Measurements from ENCODE around the gene CLCA2. TPM values are rescaled to one million over a fixed set of nuclear protein-coding genes. Genes with fewer than 3 reads are reported as not detected.

The CLCA2 gene
- total and polyA plus RNA-seq, 2 donors (not counting 1 experiment from before 2014, with no cell fraction given) = 1.2 to 3.5 TPM

- TF ChIP-seq EZH2 (IDR thresholded peaks at IDR 0.05; ENCODE audit: low read length, missing control alignments) (no peak), CTCF (conservative IDR thresholded peaks at IDR 0.05 in 1 of 2, IDR thresholded peaks at IDR 0.05 in 1 of 2; ENCODE audit: low read depth in 1 of 2, low read length in 2 of 2) (no peak)
- Histone ChIP-seq H3K9ac (ENCODE audit: insufficient read depth, low read length) (no peak overlapping the region), H2AFZ (ENCODE audit: low read length) (no peak overlapping the region), H3K9me3 (ENCODE audit: control insufficient read depth, insufficient read depth, low read depth, low read length) (no peaks in the 10 kb centered on the region), H4K20me1 (ENCODE audit: control insufficient read depth, extremely low read depth, insufficient read depth, low read length) (no peaks in the 10 kb centered on the region), H3K4me3 (replicated peaks in 1 of 4; ENCODE audit: control extremely low read depth in 1 of 4, insufficient read depth in 1 of 4, low read depth in 3 of 4, low read length in 4 of 4) (no peak overlapping the region), H3K36me3 (ENCODE audit: control insufficient read depth, insufficient read depth, low read length) (no peaks in the 10 kb centered on the region), H3K79me2 (ENCODE audit: control insufficient read depth, insufficient read depth, low read length) (no peaks in the 10 kb centered on the region), H3K4me2 (ENCODE audit: extremely low read depth, insufficient read depth, low read length) (no peak overlapping the region), H3K4me1 (ENCODE audit: control insufficient read depth, extremely low read depth, insufficient read depth, low read length) (no peaks in the 10 kb centered on the region), H3K27me3 (ENCODE audit: control insufficient read depth, insufficient read depth, low read length) (no peaks in the 10 kb centered on the region), H3K27ac (ENCODE audit: insufficient read depth, low read length) (no peak overlapping the region)
- DNase-seq (ENCODE audit: low read depth in 2 of 2) = no peak
Measured at GRCh38 chr1:86416343-86416742, 7.6 kb upstream of the CLCA2 start.

GRCh38 chr1:86419277-86419903 is 4.6 kb upstream of the CLCA2 start:
- H3K4me3 ChIP-seq (replicated peaks in 1 of 4; ENCODE audit: control extremely low read depth in 1 of 4, insufficient read depth in 1 of 4, low read depth in 3 of 4, low read length in 4 of 4) = no peak overlapping the region
- no peaks in the 10 kb centered on the region for H3K27me3 ChIP-seq (ENCODE audit: control insufficient read depth, insufficient read depth, low read length)
- H3K79me2 ChIP-seq (ENCODE audit: control insufficient read depth, insufficient read depth, low read length) = no peaks in the 10 kb centered on the region
- TF ChIP-seq CTCF (conservative IDR thresholded peaks at IDR 0.05 in 1 of 2, IDR thresholded peaks at IDR 0.05 in 1 of 2; ENCODE audit: low read depth in 1 of 2, low read length in 2 of 2) = peak; percentile 68 to 81
- TF ChIP-seq EZH2 (IDR thresholded peaks at IDR 0.05; ENCODE audit: low read length, missing control alignments) = no peak
- H3K4me2 ChIP-seq (ENCODE audit: extremely low read depth, insufficient read depth, low read length) = no peak overlapping the region
- peak; percentile 24 to 45 for DNase-seq (ENCODE audit: low read depth in 2 of 2)
- no peaks in the 10 kb centered on the region for H3K4me1 ChIP-seq (ENCODE audit: control insufficient read depth, extremely low read depth, insufficient read depth, low read length)
- H4K20me1 ChIP-seq (ENCODE audit: control insufficient read depth, extremely low read depth, insufficient read depth, low read length) = no peaks in the 10 kb centered on the region
- no peak overlapping the region for H2AFZ ChIP-seq (ENCODE audit: low read length)
- H3K9me3 ChIP-seq (ENCODE audit: control insufficient read depth, insufficient read depth, low read depth, low read length) = no peaks in the 10 kb centered on the region
- H3K27ac ChIP-seq (ENCODE audit: insufficient read depth, low read length) = no peak overlapping the region
- no peak overlapping the region for H3K9ac ChIP-seq (ENCODE audit: insufficient read depth, low read length)
- H3K36me3 ChIP-seq (ENCODE audit: control insufficient read depth, insufficient read depth, low read length) = no peaks in the 10 kb centered on the region

DNA sequence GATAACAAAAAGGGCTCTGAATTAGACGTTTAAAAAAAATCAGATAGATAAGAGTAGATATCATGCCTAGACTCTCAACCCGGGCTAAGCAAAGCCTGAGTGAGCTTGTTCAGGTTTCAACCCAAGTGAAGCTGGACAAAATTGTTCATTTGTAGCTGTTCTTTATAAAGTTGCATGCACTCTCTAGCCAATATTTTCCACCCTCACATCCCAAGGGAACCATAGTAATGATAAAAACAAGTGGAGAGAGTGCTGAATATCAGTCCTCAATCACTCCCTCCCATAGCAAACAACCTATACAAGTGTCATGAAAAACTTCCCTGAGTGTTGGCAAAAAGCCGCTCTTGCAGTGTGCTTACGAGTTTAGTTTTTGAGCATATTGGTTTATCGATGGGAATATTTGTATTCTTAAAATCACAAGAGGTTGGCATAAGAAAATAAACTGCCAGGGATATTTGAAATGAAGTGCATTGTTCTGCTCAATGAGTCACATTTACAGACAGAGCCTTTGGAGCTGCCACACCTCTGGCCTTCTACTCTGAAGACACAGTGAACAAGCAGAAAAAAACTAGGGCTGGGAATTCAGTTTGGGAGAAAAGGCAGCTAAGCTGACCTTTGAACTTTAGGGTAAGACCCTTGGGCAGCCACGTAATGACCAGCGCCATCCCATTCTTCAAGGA is 2.2 kb upstream of the CLCA2 start:
- no peak for TF ChIP-seq EZH2 (IDR thresholded peaks at IDR 0.05; ENCODE audit: low read length, missing control alignments)
- no peak for TF ChIP-seq CTCF (conservative IDR thresholded peaks at IDR 0.05 in 1 of 2, IDR thresholded peaks at IDR 0.05 in 1 of 2; ENCODE audit: low read depth in 1 of 2, low read length in 2 of 2)
- Histone ChIP-seq H2AFZ (ENCODE audit: low read length) (no peak overlapping the region), H3K4me3 (replicated peaks in 1 of 4; ENCODE audit: control extremely low read depth in 1 of 4, insufficient read depth in 1 of 4, low read depth in 3 of 4, low read length in 4 of 4) (no peak overlapping the region), H3K4me2 (ENCODE audit: extremely low read depth, insufficient read depth, low read length) (no peak overlapping the region), H4K20me1 (ENCODE audit: control insufficient read depth, extremely low read depth, insufficient read depth, low read length) (no peaks in the 10 kb centered on the region), H3K4me1 (ENCODE audit: control insufficient read depth, extremely low read depth, insufficient read depth, low read length) (no peaks in the 10 kb centered on the region), H3K9ac (ENCODE audit: insufficient read depth, low read length) (no peak overlapping the region), H3K79me2 (ENCODE audit: control insufficient read depth, insufficient read depth, low read length) (no peaks in the 10 kb centered on the region), H3K9me3 (ENCODE audit: control insufficient read depth, insufficient read depth, low read depth, low read length) (no peaks in the 10 kb centered on the region), H3K36me3 (ENCODE audit: control insufficient read depth, insufficient read depth, low read length) (no peaks in the 10 kb centered on the region), H3K27me3 (ENCODE audit: control insufficient read depth, insufficient read depth, low read length) (no peaks in the 10 kb centered on the region), H3K27ac (ENCODE audit: insufficient read depth, low read length) (no peak overlapping the region)
- peak; percentile 26 to 37 for DNase-seq (ENCODE audit: low read depth in 2 of 2)
